PC-9 (cell line): ENCODE measurements around the gene FCER2. TPM values are rescaled to one million over a fixed set of nuclear protein-coding genes. Genes with fewer than 3 reads are reported as not detected.

Experiments
- BruUV-seq: library from RNA; stranded (reverse); fragments of 400-500 nt; replicated peaks from 2 replicates; lab custom pipeline; 2021; lab: Mats Ljungman, UMichigan
- CTCF ChIA-PET: fragments of 300-600 bp; sonication (Branson Sonifier 250); formaldehyde crosslinking; loops from one replicate; lab custom pipeline; 2022; ENCODE audit warnings: antibody characterized with exemption; lab: Charles Lee
- POLR2A ChIA-PET: fragments of 300-600 bp; sonication (Branson Sonifier 250); formaldehyde crosslinking; loops from one replicate; lab custom pipeline; 2022; ENCODE audit warnings: antibody characterized with exemption; ENCODE audit not compliant: unreplicated experiment; lab: Charles Lee
- DNase-seq, 2 experiments: peaks; one replicate each; pipeline versions ENCODE4 v3.0.0 to v3.0.0-alpha.2; 2015 to 2022; ENCODE audit warnings: mixed read lengths in 1 of 2
- H2AFZ ChIP-seq: fragments of 200-600 bp; sonication (generic); 2 replicates; pipeline ENCODE4 v1.8.1; 2017; ENCODE audit warnings: antibody characterized with exemption
- H3F3A ChIP-seq: fragments of 200-600 bp; sonication (generic); 2 replicates; pipeline ENCODE4 v1.8.1; 2017; ENCODE audit warnings: antibody characterized with exemption, mild to moderate bottlenecking, low read depth; ENCODE audit not compliant: insufficient read depth
- H3K27ac ChIP-seq: fragments of 200-600 bp; sonication (generic); 2 replicates; pipeline ENCODE4 v1.6.1; 2016; ENCODE audit warnings: mixed run types
- H3K27me3 ChIP-seq: fragments of 200-600 bp; sonication (generic); 2 replicates; pipeline ENCODE4 v1.6.1; 2016; ENCODE audit warnings: low read depth, mixed run types; ENCODE audit not compliant: insufficient read depth
- H3K36me3 ChIP-seq: fragments of 200-600 bp; sonication (generic); 2 replicates; pipeline ENCODE4 v1.6.1; 2016; ENCODE audit warnings: low read depth, mixed run types
- H3K4me1 ChIP-seq: fragments of 200-600 bp; sonication (generic); replicated peaks from 2 replicates; pipeline ENCODE4 v1.6.1; 2016; ENCODE audit warnings: mixed run types; ENCODE audit not compliant: insufficient read depth
- H3K4me2 ChIP-seq: fragments of 200-600 bp; sonication (generic); 2 replicates; pipeline ENCODE4 v1.6.1; 2017; ENCODE audit warnings: mixed run types
- H3K4me3 ChIP-seq: fragments of 200-600 bp; sonication (generic); 2 replicates; pipeline ENCODE4 v1.6.1; 2016; ENCODE audit warnings: mixed run types
- H3K79me2 ChIP-seq: fragments of 200-600 bp; sonication (generic); 2 replicates; pipeline ENCODE4 v1.6.1; 2017; ENCODE audit warnings: low read depth, mixed run types
- H3K9me2 ChIP-seq: fragments of 200-600 bp; sonication (generic); 2 replicates; pipeline ENCODE4 v1.8.1; 2017; ENCODE audit warnings: mild to moderate bottlenecking; ENCODE audit not compliant: insufficient read depth
- H3K9me3 ChIP-seq: fragments of 200-600 bp; sonication (generic); 2 replicates; pipeline ENCODE4 v1.8.1; 2016; ENCODE audit warnings: low read depth; ENCODE audit not compliant: insufficient read depth
- H4K20me1 ChIP-seq: fragments of 200-600 bp; sonication (generic); 2 replicates; pipeline ENCODE4 v1.8.1; 2017; ENCODE audit not compliant: insufficient read depth
- CTCF ChIP-seq: fragments of 200-600 bp; sonication (generic); conservative IDR thresholded peaks from 2 replicates; pipeline ENCODE4 v1.6.1; 2017; ENCODE audit warnings: mixed run types, antibody characterized with exemption, mild to moderate bottlenecking, moderate library complexity
- EZH2 ChIP-seq: fragments of 200-600 bp; sonication (generic); IDR thresholded peaks from 2 replicates; pipeline ENCODE4 v1.8.0; 2017; ENCODE audit warnings: antibody characterized with exemption, low read depth
- intact Hi-C: fragments of 100-400 bp; cut with micrococcal nuclease; formaldehyde crosslinking; loops from one replicate; pipeline ENCODE4 v1.10.0; 2022; ENCODE audit not compliant: unreplicated experiment
- total RNA-seq: library from RNA; stranded (reverse); gene quantifications from 2 replicates; pipeline ENCODE4 v1.2.3, GENCODE V29; 2021

FCER2 gene
- total RNA-seq, 1 experiment from 2014 or later, result not detected

GRCh38 chr19:7739801-7740681 is 38.1 kb upstream of the FCER2 start:
- Histone ChIP-seq H3K27ac (no peak overlapping the region), H3K79me2 (no peaks in the 10 kb centered on the region), H3K4me1 (no peaks in the 10 kb centered on the region), H3K4me2 (peak overlapping the region; percentile 26; the same call in 1 of the 2 replicates), H3K36me3 (no peaks in the 10 kb centered on the region), H3F3A (no peaks in the 10 kb centered on the region), H2AFZ (0 out of 2 replicates have a peak overlapping the region, but pooled peaks have one; percentile 36), H3K27me3 (peaks cover 66% of the 10 kb centered on the region), H3K4me3 (no peak overlapping the region), H4K20me1 (no peaks in the 10 kb centered on the region), H3K9me3 (no peaks in the 10 kb centered on the region), H3K9me2 (no peaks in the 10 kb centered on the region)
- DNase-seq, result peak in 1 of 2 experiments; percentile 26
- intact Hi-C loops, result no loop called here
- BruUV-seq, result no TSS peak
- no peak for TF ChIP-seq CTCF
- TF ChIP-seq EZH2, result no peak
- ChIA-PET POLR2A (no interaction called here), CTCF (no interaction called here)

GRCh38 chr19:7739211-7739755 is 37.4 kb upstream of the FCER2 start:
- Histone ChIP-seq H3K27ac (no peak overlapping the region), H3K4me3 (no peak overlapping the region), H3K27me3 (peaks cover 60% of the 10 kb centered on the region), H3K9me3 (no peaks in the 10 kb centered on the region), H3K4me2 (no peak overlapping the region), H4K20me1 (no peaks in the 10 kb centered on the region), H3K4me1 (peaks cover 2% of the 10 kb centered on the region), H3K36me3 (no peaks in the 10 kb centered on the region), H3F3A (no peaks in the 10 kb centered on the region), H3K79me2 (no peaks in the 10 kb centered on the region), H2AFZ (no peak overlapping the region), H3K9me2 (no peaks in the 10 kb centered on the region)
- BruUV-seq, result no TSS peak
- TF ChIP-seq CTCF (no peak), EZH2 (no peak)
- ChIA-PET POLR2A (no interaction called here), CTCF (no interaction called here)
- intact Hi-C loops, result no loop called here
- DNase-seq, result no peak

- Histone ChIP-seq H3F3A (no peaks in the 10 kb centered on the region), H2AFZ (no peak overlapping the region), H3K4me3 (no peak overlapping the region), H3K4me2 (no peak overlapping the region), H3K9me2 (no peaks in the 10 kb centered on the region), H3K27ac (no peak overlapping the region), H3K27me3 (peaks cover 47% of the 10 kb centered on the region), H3K36me3 (no peaks in the 10 kb centered on the region), H3K4me1 (peaks cover 7% of the 10 kb centered on the region), H3K79me2 (no peaks in the 10 kb centered on the region), H3K9me3 (no peaks in the 10 kb centered on the region), H4K20me1 (no peaks in the 10 kb centered on the region)
- ChIA-PET POLR2A (no interaction called here), CTCF (no interaction called here)
- BruUV-seq, result no TSS peak
- intact Hi-C loops, result no loop called here
- no peak for DNase-seq
- TF ChIP-seq CTCF (no peak), EZH2 (no peak)
Observed at GRCh38 chr19:7738023-7738422, 36.1 kb upstream of the FCER2 start.
